Stimulated activated CD4-positive, alpha-beta T cell treated with anti-CD3 and anti-CD28 coated beads, Interleukin-1b, Interleukin-23, amount 100 ng/mL, for 1 hour (primary cell): Measurements from ENCODE around the gene NUTM2F.
"Not testable (repeated sequence)": the region's sequence is repeated elsewhere in the genome, so short reads cannot be mapped to it uniquely, and the experiment has no call there.

ENCODE experiments used
- DNase-seq, 2 donors: peaks; one replicate each; pipeline ENCODE4 v3.0.0-alpha.2; 2020; ENCODE audit warnings: low read depth in 2 of 2

The NUTM2F gene

DNA sequence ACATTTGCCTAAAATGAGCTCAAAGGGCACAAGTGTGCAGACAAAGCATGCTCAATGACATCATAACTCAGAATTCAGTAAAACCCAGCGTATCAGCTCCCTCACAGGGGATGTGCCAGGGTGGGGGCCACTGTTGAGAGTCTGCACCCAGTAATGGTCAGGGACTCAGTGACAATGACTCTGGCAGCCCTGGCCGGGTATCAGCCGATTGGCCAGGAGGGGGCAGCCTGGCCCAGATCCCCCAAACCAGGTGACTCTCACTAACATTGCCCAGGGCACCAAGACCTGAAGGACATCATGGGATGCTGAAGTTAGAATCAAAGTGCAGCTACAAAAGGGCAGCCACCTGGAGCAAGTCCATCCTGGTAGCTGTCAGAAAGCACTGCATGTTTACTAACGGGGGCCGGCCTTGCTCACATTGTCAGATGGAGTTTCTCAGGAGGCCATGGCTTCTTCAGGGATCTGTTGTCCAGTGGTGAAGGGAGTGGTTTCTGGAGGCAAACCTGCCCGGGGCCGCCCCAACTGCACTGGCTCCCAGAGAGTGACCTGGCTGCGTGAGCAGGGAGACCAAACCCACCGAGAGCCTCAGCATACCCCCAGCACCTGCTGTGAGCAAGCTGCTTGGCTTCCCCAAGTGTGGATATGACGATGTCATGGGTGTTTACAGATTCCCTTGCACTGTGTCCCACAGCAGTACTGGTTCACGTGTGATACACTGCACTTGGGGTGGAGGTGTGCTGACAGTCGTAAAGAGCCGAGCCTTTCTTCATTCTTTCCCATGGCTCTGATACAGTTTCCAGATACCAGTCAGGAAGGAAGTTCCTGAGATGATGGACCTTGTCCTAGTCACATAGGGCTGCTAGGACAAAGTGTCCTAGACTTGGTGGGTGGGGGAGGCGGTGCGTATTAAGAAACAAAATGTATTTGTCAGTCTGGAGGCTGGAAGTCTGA is 13.1 kb downstream of the NUTM2F start:
- DNase-seq, result not testable (repeated sequence)

DNA sequence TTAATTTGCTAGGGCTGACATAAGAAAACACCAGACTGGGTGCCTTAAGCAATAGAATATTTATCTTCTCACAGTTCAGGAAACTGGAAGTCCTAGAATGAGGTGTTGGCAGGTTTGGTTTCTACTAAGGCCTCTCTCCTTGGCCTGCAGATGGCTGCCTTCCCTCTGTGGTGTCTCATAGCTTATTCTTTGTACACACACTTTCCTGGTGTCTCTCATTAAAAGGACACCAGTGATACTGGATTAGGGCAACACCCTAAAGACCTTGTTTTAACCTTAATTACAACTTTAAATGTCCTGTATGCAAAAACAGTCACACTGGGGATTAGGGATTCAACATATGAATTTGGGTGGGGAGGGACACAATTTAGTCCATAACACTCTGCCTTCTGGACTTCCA is 25.1 kb downstream of the NUTM2F start:
- no peak for DNase-seq

DNA sequence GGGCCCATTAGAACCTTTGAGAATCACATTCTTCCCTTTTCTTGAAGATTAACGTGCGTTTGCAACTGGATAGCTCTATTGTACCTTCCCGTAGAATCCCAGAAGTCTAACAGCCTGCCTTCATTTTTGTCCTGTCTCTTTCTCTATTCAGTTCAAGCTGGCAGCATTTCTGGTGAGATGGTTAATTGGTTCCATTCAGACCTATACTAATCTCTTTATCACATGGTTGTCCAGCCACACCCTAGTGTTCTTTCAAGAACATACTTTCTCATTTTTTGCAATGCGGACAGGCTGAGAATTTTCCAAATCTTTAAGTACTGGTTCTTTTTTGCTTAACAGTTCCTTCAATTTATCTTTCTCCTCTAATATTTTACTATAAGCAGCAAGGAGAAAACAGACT is 26.0 kb downstream of the NUTM2F start:
- DNase-seq, result no peak

DNA sequence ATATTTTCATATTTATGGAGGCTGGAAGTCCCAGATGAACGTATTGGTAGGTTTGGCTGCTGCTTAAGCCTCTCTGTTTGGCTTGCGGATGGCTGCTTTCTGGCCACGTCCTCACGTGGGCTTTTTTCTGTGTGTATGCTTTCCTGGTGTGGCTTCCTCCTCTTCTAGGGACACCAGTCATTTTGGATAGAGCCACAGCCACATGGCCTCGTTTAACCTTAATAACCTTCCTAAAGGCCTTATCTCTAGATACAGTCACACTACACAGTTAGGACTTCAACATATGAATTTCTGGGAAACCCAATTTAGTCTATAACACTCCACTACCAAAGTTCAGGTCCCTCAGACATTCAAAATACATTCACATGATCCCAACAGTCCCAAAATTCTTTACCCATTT is 26.9 kb downstream of the NUTM2F start:
- DNase-seq, result no peak

DNA sequence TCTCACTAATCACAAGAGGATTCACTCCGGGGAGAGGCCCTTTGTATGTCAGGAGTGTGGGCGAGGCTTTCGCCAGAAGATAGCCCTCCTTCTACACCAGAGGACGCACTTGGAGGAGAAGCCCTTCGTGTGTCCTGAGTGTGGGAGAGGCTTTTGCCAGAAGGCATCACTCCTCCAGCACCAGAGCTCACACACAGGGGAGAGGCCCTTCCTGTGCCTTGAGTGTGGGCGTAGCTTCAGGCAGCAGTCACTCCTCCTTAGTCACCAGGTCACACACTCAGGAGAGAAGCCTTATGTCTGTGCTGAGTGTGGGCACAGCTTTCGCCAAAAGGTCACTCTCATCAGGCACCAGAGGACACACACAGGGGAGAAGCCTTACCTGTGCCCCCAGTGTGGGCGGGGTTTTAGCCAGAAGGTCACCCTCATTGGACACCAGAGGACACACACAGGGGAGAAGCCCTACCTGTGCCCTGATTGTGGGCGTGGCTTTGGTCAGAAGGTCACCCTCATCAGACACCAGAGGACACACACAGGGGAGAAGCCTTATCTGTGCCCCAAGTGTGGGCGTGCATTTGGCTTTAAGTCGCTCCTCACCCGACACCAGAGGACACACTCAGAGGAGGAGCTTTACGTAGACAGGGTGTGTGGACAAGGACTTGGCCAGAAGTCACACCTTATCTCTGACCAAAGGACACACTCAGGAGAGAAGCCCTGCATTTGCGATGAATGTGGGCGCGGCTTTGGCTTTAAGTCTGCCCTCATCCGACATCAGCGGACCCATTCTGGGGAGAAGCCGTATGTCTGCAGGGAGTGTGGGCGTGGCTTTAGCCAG is 27.8 kb downstream of the NUTM2F start:
- no peak for DNase-seq

DNA sequence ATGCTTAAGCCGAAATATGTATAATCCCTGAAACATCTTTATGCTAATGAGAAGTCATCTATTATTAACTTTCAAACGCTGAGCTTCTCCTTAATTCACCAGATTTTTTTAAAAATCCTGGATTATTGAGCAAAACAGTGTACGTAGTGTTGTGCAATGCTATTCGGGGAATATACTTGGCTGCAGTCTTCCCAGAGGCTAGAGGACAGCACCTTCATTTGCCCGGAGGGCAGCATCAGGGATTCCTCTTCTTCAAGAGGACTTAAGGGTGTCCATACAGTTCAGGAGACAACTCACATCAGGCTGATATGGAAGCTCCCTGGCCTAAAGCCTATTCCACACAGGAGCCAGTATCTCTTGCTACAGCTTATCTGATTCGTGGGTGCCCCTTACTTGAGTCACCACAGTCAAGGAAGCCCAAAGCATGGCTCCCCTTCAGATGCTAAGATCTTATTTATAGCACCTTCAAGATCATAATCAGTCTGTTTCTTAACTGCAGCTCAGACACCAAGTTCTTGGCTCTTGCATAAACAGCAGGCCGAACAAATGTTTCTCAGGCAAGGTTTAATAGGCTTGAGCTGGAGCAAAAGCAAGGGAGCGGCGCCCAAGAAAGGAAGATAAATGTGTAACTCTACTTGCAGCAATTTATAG is 29.4 kb downstream of the NUTM2F start:
- no peak for DNase-seq

DNA sequence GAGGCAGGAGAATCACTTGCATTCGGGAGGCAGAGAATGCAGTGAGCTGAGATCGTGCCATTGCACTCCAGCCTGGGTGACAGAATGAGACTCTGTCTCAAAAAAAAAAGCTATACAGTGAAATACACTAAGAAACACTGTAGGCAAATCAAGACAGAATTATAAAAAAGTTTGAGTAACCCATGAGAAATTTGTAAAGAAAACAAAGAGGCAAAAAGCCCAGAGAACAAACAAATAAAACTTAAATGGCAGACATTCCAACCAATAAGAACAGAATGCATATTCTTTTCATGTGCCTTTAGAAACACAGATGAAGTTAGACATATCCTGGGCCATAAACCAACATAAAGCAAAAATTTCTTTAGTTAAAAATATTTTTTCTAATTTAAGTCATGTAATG is 38.8 kb downstream of the NUTM2F start:
- DNase-seq, result no peak

DNA sequence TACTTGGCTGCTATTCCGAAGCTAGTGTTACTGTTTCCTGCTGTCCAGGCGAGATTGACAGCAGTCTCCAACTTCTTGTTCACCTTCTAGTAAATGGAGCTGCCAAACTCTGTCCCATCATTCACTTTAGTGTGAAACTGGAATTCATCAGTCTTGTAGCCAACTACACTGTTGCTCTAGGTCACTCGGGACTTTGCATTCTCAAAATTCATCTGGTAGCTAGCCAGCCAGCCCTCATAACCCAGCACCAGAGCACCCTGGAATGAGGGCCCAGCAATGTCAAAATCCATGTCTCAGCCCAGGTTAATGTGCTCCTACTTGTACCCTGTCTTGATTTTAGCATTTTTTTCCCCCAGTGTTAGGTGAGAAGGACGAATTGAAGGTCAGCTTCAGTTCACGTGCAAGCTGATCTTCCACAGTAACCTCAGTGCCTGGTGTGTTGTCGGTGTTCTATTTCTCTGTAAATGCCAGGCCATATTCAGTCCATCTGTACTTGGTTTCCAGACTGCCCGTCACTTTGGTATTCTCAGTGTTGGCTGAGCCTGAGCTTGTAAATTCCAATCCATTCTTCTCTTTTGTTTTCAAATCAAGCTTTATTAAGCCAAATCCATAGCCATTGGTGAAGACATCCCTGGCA is 40.4 kb downstream of the NUTM2F start:
- DNase-seq, result no peak

DNA sequence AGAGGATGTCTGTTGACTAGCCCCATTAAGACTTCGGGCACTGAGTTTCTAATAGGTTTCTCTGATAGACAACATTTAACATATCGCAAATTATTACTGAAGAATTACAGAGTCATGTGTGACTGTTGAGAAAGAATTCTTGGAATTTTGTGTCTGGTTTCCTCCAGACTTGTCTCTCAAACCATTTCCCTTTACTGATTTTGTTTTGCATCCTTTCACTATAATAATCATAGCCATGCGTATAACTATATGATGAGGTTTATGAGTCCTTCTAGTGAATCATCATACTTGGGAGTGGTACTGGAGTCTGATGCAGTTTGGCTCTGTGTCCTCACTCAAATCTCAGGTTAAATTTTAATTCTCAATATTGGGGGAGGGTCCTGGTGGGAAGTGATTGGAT is 42.3 kb downstream of the NUTM2F start:
- no peak for DNase-seq

DNA sequence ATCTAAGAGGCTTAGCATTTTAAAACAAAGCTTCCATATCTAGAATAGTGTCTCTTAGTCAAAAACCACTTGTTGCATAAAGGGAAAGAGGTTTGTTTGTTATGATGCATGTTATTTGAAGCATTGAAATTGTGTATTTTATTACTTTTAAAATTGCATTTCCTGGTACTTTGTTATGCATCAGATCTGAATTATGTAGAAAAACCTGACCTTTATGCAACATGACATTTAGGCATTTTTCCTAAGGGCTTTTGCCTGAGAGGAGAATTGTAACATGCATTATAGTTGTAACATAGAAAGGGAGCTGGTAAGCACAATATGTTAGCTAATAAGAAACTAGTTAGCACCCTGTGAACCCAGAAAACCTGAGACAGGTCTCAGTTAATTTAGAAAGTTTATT is 47.3 kb downstream of the NUTM2F start:
- no peak for DNase-seq

DNA sequence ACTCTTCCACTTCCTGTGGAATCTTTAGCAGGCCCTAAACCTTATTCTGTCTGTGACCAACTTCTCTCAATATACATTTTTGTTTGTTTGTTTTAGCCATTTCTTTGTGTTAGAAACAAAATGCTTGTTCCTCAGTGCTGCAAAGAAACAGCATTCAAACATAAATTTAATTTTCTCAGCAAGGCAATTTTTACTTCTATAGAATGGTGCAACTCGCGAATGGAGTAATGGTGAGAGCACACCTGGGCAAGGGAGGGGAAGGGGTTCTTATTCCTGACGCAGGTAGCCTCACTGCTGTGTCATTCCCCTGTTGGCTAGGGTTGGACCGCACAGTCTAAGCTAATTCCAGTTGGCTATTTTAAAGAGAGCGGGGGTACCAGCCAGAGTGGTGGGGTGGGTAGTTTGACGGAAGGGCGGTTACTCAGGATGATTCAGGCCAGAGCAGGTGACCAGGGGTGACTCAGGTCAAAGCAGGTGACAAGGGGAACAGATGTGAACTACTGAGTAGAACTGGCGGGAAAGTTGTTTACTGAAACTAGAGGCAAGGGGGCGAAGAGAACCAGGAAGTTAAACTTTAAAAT is 47.9 kb downstream of the NUTM2F start:
- DNase-seq, result no peak

DNA sequence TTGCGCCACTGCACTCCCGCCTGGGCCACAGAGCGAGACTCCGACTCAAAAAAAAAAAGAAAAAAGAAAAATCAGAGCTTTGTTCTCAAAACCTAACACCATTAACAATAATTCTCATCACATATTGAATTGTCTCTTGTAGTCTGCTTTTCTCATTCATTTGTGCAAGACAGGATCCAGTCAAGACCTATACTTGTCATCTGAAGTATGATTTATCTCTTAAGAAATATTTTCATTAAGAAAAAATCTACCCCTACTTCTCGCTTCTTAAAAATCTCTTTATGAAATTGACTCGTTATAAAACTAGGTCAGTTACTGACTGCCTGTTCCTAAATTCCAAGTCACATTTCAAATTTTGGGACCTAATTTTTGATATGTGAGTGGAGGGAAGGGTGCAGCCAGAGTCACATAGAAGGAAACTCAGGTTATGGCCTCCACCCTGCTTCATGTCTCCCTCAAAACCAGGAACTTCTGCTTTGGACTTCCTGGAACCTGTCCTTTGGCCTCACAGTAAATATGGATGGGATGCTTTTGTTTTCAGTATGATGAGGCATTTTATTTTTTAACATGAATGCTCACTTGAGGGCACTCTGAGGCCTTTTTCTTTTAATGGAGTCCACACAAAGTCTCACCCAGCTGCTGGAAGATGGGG is 50.4 kb downstream of the NUTM2F start:
- DNase-seq, result no peak

DNA sequence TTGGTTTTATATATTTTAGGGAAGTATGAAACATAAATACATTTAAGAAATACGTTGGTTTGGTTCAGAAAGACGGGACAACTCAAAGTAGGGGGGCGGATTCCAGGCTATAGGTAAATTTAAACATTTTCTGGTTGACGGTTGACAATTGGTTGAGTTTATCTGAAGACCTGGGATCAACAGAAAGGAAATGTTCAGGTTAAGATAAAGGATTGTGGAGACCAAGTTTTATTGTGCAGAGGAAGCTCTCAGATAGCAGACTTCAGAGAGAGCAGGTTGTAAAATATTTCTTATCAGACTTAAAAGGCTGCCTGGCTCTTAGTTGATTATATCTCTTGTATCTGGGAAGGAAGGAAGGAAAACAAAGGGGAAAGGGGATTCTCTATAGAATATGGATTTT is 51.4 kb downstream of the NUTM2F start:
- not testable (repeated sequence) for DNase-seq

DNA sequence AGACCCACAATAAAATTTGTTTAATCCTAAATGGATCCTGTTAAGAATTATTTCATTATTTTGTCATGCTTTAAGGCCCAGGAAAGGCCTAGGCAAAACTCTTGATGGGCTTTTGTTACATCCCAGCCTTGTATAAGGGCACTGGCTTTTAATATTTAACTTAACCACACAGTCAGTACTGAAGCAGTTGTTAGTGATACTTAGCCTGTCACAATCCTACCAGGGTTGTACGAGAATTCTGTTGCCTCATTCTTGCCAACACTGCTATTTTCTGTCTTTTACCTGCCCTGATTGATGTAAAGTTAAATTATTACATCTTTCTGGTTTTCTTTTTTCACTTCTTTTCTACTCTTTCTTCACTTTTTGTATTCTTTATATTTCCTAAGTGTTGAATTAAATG is 58.4 kb downstream of the NUTM2F start:
- no peak for DNase-seq

DNA sequence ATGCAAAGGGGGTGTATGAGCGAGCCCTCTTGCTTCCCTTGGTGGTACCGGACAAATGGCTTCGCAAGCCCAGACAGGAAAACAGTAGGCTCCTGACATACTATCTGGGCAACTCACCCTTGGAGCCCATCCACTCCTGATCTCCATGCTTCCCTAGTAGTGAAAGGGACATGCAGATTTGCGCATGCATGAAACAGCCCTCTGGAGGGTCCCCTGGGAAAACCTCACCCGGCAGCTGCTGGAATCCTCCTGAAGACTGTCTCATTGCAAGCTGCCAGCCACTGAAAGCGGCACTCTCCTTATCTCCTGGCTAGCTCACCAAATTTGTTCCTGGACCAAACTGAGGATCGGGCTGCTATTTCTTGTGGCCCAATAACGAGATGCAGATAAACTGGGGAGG is 59.2 kb downstream of the NUTM2F start:
- no peak for DNase-seq
